Measurements from ENCODE around the gene ROCK1. TPM values are rescaled to one million over a fixed set of nuclear protein-coding genes. Genes with fewer than 3 reads are reported as not detected.

Gene ROCK1
- total and polyA plus RNA-seq, 3 donors from 2014 or later, result 9.6 to 46.3 (median 43.1) TPM

DNA sequence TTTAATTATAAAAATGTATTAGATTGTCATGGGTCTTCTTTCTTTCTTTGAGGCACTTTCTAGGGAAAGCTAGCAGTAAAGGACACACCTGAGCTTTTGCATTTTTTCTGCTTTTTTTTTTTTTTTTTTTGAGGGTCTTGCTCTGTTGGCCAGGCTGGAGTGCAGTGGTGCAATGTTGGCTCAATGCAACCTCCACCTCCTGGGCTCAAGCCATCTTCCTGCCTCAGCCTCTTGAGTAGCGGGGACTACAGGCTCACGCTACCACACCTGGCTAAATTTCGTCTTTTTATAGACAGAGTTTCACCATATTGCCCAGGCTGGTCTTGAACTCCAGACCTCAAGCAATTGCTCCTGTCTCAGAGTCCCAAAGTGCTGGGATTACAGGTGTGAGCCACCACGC lies 40.5 kb downstream of the ROCK1 start:
- Histone ChIP-seq H3K4me3 (no peak overlapping the region), H3K4me1 (no peaks in the 10 kb centered on the region), H3K36me3 (ENCODE audit: low read depth, missing control alignments) (no peaks in the 10 kb centered on the region), H3K27ac (no peak overlapping the region), H3K27me3 (no peaks in the 10 kb centered on the region), H3K9me3 (no peaks in the 10 kb centered on the region)
- DNase-seq, result no peak
- whole genome bisulfite sequencing, 2 donors, result 95 to 100% methylated on average over 4 of the region's 4 CpGs
- TF ChIP-seq, protein P1, sequence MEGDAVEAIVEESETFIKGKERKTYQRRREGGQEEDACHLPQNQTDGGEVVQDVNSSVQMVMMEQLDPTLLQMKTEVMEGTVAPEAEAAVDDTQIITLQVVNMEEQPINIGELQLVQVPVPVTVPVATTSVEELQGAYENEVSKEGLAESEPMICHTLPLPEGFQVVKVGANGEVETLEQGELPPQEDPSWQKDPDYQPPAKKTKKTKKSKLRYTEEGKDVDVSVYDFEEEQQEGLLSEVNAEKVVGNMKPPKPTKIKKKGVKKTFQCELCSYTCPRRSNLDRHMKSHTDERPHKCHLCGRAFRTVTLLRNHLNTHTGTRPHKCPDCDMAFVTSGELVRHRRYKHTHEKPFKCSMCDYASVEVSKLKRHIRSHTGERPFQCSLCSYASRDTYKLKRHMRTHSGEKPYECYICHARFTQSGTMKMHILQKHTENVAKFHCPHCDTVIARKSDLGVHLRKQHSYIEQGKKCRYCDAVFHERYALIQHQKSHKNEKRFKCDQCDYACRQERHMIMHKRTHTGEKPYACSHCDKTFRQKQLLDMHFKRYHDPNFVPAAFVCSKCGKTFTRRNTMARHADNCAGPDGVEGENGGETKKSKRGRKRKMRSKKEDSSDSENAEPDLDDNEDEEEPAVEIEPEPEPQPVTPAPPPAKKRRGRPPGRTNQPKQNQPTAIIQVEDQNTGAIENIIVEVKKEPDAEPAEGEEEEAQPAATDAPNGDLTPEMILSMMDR (IDR thresholded peaks at IDR 0.05), result no peak
- TF ChIP-seq POLR2A (IDR thresholded peaks at IDR 0.05), result no peak
- intact Hi-C loops (cut with DNase I; ENCODE audit: low total_unique reads), result no loop called here

DNA sequence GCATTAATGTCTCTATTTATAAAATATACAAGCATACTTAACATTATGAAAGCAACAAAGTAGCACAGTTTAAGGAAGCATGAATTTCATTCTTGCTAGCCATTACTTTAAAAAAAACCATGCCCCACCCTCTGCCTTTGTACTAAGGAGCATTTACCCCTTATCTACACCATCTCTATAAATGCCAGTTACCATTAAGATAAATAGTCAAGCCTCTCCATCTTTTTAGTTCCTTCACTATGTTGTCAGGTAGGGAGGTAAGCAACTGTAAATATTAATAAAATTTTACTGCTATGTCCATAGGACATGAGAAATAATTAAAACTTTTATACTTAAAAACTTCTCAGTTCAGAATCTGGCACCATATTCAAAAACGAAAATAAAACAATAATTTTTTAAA lies 42.1 kb downstream of the ROCK1 start:
- intact Hi-C loops (cut with DNase I; ENCODE audit: low total_unique reads), result no loop called here
- TF ChIP-seq, protein P1 (IDR thresholded peaks at IDR 0.05), result no peak
- no peak for TF ChIP-seq POLR2A (IDR thresholded peaks at IDR 0.05)
- no peak for DNase-seq
- Histone ChIP-seq H3K27me3 (no peaks in the 10 kb centered on the region), H3K9me3 (no peaks in the 10 kb centered on the region), H3K27ac (no peak overlapping the region), H3K4me1 (no peaks in the 10 kb centered on the region), H3K36me3 (ENCODE audit: low read depth, missing control alignments) (no peaks in the 10 kb centered on the region), H3K4me3 (no peak overlapping the region)
- 92 to 95% methylated on average over 1 of the region's 1 CpG for WGBS, 2 donors

GRCh38 chr18:21064347-21064746 lies 47.3 kb downstream of the ROCK1 start:
- Histone ChIP-seq H3K36me3 (ENCODE audit: low read depth, missing control alignments) (no peaks in the 10 kb centered on the region), H3K4me1 (no peaks in the 10 kb centered on the region), H3K27me3 (no peaks in the 10 kb centered on the region), H3K27ac (no peak overlapping the region), H3K9me3 (no peaks in the 10 kb centered on the region), H3K4me3 (no peak overlapping the region)
- intact Hi-C loops (cut with DNase I; ENCODE audit: low total_unique reads), result no loop called here
- TF ChIP-seq, protein P1 (IDR thresholded peaks at IDR 0.05), result no peak
- TF ChIP-seq POLR2A (IDR thresholded peaks at IDR 0.05), result no peak
- DNase-seq, result no peak

DNA sequence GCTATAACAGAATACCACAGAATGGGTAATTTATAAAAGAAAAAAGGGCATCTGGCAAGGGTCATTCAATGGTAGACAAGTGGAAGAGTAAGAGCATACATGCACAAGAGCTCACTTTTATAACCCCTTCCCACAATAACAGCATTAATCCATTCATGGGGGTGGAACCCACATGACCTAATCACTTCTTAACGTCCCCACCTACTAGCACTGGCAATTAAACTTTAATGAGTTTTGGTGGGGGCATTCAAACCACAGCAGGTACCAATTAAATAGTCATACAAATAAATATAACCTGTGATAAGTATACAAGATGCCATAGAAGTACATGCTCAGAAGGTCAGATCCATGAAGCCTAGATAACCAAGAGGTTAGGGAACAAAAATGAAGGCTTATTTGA lies 48.6 kb downstream of the ROCK1 start:
- Histone ChIP-seq H3K9me3 (no peaks in the 10 kb centered on the region), H3K27ac (no peak overlapping the region), H3K36me3 (ENCODE audit: low read depth, missing control alignments) (no peaks in the 10 kb centered on the region), H3K4me1 (no peaks in the 10 kb centered on the region), H3K4me3 (no peak overlapping the region), H3K27me3 (no peaks in the 10 kb centered on the region)
- DNase-seq, result no peak
- TF ChIP-seq, protein P1 (IDR thresholded peaks at IDR 0.05), result no peak
- TF ChIP-seq POLR2A (IDR thresholded peaks at IDR 0.05), result no peak
- intact Hi-C loops (cut with DNase I; ENCODE audit: low total_unique reads), result no loop called here
- WGBS, 2 donors, result 47 to 70% methylated on average over 1 of the region's 1 CpG

DNA sequence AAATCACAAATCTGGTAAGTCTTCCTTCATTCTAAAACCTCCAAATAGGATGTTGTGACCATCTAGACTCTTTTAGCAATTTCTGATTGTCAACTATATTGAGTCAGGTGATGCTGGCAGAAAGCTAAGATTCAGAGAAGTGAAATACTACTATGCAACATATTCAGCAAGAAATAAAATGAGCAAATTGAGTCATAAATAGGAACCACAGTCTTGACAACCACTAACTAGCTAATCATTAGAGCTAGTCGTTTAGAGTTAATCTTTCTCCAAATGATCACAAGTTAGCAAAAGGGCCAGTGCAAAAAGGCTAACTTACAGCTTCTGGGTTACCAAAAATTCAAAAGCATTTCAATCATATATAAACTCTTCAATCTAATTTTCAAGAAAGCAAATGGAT lies 54.5 kb downstream of the ROCK1 start:
- Histone ChIP-seq H3K36me3 (ENCODE audit: low read depth, missing control alignments) (no peaks in the 10 kb centered on the region), H3K4me1 (peaks cover 4% of the 10 kb centered on the region), H3K27ac (no peak overlapping the region), H3K27me3 (no peaks in the 10 kb centered on the region), H3K9me3 (no peaks in the 10 kb centered on the region), H3K4me3 (no peak overlapping the region)
- DNase-seq, result no peak
- intact Hi-C loops (cut with DNase I; ENCODE audit: low total_unique reads), result no loop called here
- TF ChIP-seq POLR2A (IDR thresholded peaks at IDR 0.05), result no peak
- TF ChIP-seq, protein P1 (IDR thresholded peaks at IDR 0.05), result no peak
- WGBS, 2 donors, result 85 to 87% methylated on average over 1 of the region's 1 CpG
